ENCODE measurements around the gene LYG1. TPM values are rescaled to one million over a fixed set of nuclear protein-coding genes. Genes with fewer than 3 reads are reported as not detected.
"Not testable (repeated sequence)": the region's sequence is repeated elsewhere in the genome, so short reads cannot be mapped to it uniquely, and the experiment has no call there.

Gene LYG1
- total and polyA plus RNA-seq, 2 of the 4 experiments (the other 2 are of a cell fraction) = 1.2 TPM; not detected in 1

DNA sequence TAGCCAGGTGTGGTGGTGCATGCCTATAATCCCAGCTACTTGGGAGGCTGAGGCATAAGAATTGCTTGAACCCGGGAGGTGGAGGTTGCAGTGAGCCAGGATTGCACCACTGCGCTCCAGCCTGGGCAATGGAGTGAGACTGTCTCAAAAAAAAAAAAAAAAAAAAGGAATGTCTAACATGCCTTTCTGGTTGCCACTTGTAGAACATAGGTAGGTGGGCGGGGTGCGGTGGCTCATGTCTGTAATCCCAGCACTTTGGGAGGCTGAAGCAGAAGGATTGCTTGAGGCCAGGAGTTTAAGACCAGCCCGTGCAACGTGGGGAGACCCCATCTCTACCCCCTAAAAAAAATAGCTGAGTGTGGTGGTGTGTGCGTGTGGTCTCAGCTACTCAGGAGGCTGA, 44.4 kb upstream of the LYG1 start:
- H2BK15ac ChIP-seq (ENCODE audit: low read depth, low read length); H3K4me3 ChIP-seq (ENCODE audit: insufficient read depth, low read depth, low read length); in situ Hi-C loops (cut with MboI; ENCODE audit: low sequenced_read_pairs); H2AK9ac ChIP-seq (replicated peaks; ENCODE audit: low read depth, low read length, poor library complexity); BruUV-seq (replicated peaks); POLR2A ChIA-PET (ENCODE audit: unreplicated experiment); intact Hi-C loops (cut with micrococcal nuclease); H2BK5ac ChIP-seq (ENCODE audit: low read depth, low read length, poor library complexity, severe bottlenecking); H2BK120ac ChIP-seq (ENCODE audit: low read depth, low read length); H3K9ac ChIP-seq (ENCODE audit: low read depth, low read length); H3K9me1 ChIP-seq (ENCODE audit: insufficient read depth, low read length); H2BK20ac ChIP-seq (ENCODE audit: low read depth, low read length); H3K27me3 ChIP-seq (ENCODE audit: control insufficient read depth, insufficient read depth, low read length); DNase-seq; H2AFZ ChIP-seq (replicated peaks; ENCODE audit: low read length, poor library complexity); H2AK5ac ChIP-seq (ENCODE audit: low read depth, low read length); ATAC-seq (ENCODE audit: low read depth); H3K36me3 ChIP-seq (ENCODE audit: control insufficient read depth, insufficient read depth, low read length); H3K23ac ChIP-seq (ENCODE audit: low read depth, low read length); H4K5ac ChIP-seq (ENCODE audit: low read depth, low read length); H3K56ac ChIP-seq (ENCODE audit: extremely low read depth, insufficient read depth, low read length); H3K27ac ChIP-seq (ENCODE audit: insufficient read depth, low read length); H3K14ac ChIP-seq (replicated peaks; ENCODE audit: low read depth, low read length); dilution Hi-C loops (cut with HindIII; ENCODE audit: low sequenced_read_pairs, unreplicated experiment); H3K4ac ChIP-seq (ENCODE audit: low read depth, low read length); H4K8ac ChIP-seq (ENCODE audit: low read depth in 2 of 2, low read length in 2 of 2); H3K4me2 ChIP-seq (ENCODE audit: low read depth, low read length); H3K18ac ChIP-seq (ENCODE audit: low read depth, low read length); H3K9me3 ChIP-seq (ENCODE audit: control insufficient read depth, insufficient read depth, low read length); H4K91ac ChIP-seq (ENCODE audit: insufficient read depth, low read depth, low read length); H3K4me1 ChIP-seq (ENCODE audit: control insufficient read depth, insufficient read depth, low read length): not testable (repeated sequence)
- H4K20me1 ChIP-seq (ENCODE audit: insufficient read depth, low read length) = peaks cover 68% of the 10 kb centered on the region
- 100% methylated on average over 1 of the region's 7 CpGs; no CpG with 5 or more reads in 1 of the 2 experiments for WGBS, 2 experiments (ENCODE audit: extremely low coverage in 2 of 2, insufficient read length in 1 of 2)
- H3K79me1 ChIP-seq (ENCODE audit: low read depth in 1 of 2, low read length in 2 of 2) = peaks cover 10 to 47% of the 10 kb centered on the region in 2 experiments
- CTCF ChIA-PET = interaction anchor here (0.9 kb wide), 1 partner anchor 9 kb away, joined by 3 read pairs; the partner anchor contains the start of gene TXNDC9

Measured in IMR-90 (cell line).